ENCODE data around the gene BLTP3A.
"Not testable (repeated sequence)": the region's sequence is repeated elsewhere in the genome, so short reads cannot be mapped to it uniquely, and the experiment has no call there.

The BLTP3A gene

DNA sequence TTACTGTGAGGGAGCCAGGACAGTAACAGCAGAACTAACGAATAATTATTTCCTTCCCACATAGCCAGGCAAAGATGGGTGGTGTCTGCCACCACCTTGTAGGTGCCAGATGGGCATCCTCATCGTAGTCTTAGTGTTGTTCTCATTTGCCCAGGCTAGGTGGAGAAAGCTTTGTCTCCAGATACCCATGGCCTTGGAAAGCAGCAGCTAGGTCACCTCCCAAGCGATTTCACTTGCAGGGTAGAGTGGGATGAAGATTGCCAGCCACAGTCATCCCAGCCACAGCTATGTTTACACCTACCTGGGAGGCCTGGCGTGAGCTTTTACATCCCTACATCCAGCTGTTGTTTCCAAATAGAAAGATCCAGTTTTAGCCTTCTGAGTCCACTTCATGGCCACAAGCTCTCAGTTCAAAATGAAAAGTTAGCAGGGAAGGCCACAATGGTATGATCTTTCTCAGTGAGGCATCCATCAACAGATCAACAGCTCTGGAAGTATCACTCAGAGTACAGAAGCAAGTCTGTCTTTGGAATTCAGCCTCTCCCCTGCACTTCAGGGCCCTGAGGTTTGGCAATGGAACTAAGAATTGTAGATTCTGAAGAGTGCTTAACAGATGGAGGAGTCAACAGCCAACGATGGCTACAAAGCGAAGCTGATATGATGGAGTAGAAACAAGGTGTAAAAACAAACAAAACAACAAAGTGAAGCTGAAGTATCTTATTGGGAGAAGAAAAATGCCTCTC lies 45.6 kb upstream of the BLTP3A start:
- no peak overlapping the region for H3K4me3 ChIP-seq (ENCODE audit: low read depth, low read length)
- DNase-seq (ENCODE audit: low read depth) = no peak
- TF ChIP-seq CTCF (IDR thresholded peaks at IDR 0.05; ENCODE audit: low read depth, low read length) = no peak
- no peak for TF ChIP-seq POLR2A (IDR thresholded peaks at IDR 0.05; ENCODE audit: extremely low read depth, insufficient read length)
- TF ChIP-seq, protein P1, sequence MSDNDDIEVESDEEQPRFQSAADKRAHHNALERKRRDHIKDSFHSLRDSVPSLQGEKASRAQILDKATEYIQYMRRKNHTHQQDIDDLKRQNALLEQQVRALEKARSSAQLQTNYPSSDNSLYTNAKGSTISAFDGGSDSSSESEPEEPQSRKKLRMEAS (IDR thresholded peaks at IDR 0.05; ENCODE audit: low read depth, low read length) = no peak
- TF ChIP-seq MYC (IDR thresholded peaks at IDR 0.05; ENCODE audit: low read depth, low read length) = no peak

GRCh38 chr6:34748757-34749156 lies 43.1 kb upstream of the BLTP3A start:
- TF ChIP-seq MYC (IDR thresholded peaks at IDR 0.05; ENCODE audit: low read depth, low read length) (no peak), CTCF (IDR thresholded peaks at IDR 0.05; ENCODE audit: low read depth, low read length) (no peak), POLR2A (IDR thresholded peaks at IDR 0.05; ENCODE audit: extremely low read depth, insufficient read length) (no peak)
- TF ChIP-seq, protein P1 (IDR thresholded peaks at IDR 0.05; ENCODE audit: low read depth, low read length) = no peak
- no peak overlapping the region for H3K4me3 ChIP-seq (ENCODE audit: low read depth, low read length)
- DNase-seq (ENCODE audit: low read depth) = no peak

GRCh38 chr6:34756513-34756856 lies 35.4 kb upstream of the BLTP3A start:
- H3K4me3 ChIP-seq (ENCODE audit: low read depth, low read length) = peak overlapping the region; percentile 100
- DNase-seq (ENCODE audit: low read depth) = peak; percentile 78
- peak; percentile 36 for TF ChIP-seq CTCF (IDR thresholded peaks at IDR 0.05; ENCODE audit: low read depth, low read length)

DNA sequence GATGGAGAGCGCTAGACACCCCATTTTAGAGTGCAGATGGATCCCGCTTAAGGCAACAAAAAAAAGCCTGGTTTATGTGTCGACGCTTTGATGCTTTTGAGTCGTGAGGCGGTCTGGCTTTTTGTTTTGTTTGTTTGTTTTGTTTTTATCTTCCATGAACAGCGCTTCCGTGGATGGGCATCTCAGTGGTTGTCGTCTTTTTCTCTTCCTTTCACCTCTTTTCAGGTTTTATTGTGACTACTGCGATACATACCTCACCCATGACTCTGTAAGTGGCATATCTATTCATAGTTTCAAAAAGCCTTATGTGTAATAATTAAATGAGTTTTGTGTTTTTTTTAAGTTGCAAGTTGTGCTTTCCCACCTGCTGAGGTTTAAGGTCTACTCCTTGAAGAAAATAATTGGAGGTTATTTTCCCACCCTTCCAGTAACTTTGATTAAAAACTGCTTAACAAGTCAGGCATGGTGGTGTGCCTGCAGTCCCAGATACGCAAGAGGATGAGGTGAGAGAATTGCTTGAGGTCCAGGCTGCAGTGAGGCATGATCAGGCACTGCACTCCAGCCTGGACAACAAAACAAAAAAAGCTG lies 34.1 kb upstream of the BLTP3A start:
- DNase-seq (ENCODE audit: low read depth) = no peak
- TF ChIP-seq POLR2A (IDR thresholded peaks at IDR 0.05; ENCODE audit: extremely low read depth, insufficient read length) = no peak
- H3K4me3 ChIP-seq (ENCODE audit: low read depth, low read length) = peak overlapping the region; percentile 100

DNA sequence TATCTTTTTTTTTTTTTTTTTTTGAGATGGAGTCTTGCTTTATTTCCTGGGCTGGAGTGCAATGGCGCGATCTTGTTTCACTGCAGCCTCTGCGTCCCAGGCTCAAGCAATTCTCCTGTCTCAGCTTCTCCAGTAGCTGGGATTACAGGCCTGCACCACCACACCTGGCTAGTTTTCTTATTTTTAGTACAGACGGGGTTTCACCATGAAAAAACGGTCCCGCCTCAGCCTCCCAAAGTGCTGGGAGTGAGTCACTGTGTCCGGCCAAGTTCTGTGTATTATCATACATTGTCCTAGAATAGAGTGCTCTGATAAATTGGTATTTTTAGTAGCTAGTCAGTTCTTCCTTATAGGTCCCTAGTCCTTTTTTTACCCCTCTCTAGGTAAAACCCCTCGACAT lies 31.8 kb upstream of the BLTP3A start:
- no peak for TF ChIP-seq POLR2A (IDR thresholded peaks at IDR 0.05; ENCODE audit: extremely low read depth, insufficient read length)
- no peak for TF ChIP-seq MYC (IDR thresholded peaks at IDR 0.05; ENCODE audit: low read depth, low read length)
- TF ChIP-seq CTCF (IDR thresholded peaks at IDR 0.05; ENCODE audit: low read depth, low read length) = no peak
- TF ChIP-seq, protein P1 (IDR thresholded peaks at IDR 0.05; ENCODE audit: low read depth, low read length) = no peak
- no peak for DNase-seq (ENCODE audit: low read depth)
- H3K4me3 ChIP-seq (ENCODE audit: low read depth, low read length) = no peak overlapping the region

DNA sequence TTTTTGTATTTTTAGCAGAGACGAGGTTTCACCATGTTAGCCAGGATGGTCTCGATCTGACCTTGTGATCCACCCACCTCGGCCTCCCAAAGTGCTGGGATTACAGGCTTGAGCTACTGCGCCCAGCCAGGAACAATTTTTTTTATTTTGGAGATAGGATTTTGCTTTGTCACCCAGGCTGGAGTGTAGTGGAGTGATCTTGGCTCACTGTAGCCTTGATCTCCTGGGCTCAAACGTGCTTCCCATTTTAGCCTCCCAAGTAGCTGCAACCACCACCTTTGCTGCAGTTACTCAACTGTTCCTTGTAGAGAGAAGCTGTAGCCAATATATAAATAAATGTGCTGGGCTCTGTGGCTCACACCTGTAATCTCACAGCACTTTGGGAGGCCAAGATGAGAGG lies 30.2 kb upstream of the BLTP3A start:
- not testable (repeated sequence) for H3K4me3 ChIP-seq (ENCODE audit: low read depth, low read length); DNase-seq (ENCODE audit: low read depth)

GRCh38 chr6:34768148-34768547 lies 23.7 kb upstream of the BLTP3A start:
- TF ChIP-seq CTCF (IDR thresholded peaks at IDR 0.05; ENCODE audit: low read depth, low read length) (no peak), MYC (IDR thresholded peaks at IDR 0.05; ENCODE audit: low read depth, low read length) (no peak), POLR2A (IDR thresholded peaks at IDR 0.05; ENCODE audit: extremely low read depth, insufficient read length) (no peak)
- TF ChIP-seq, protein P1 (IDR thresholded peaks at IDR 0.05; ENCODE audit: low read depth, low read length) = no peak
- H3K4me3 ChIP-seq (ENCODE audit: low read depth, low read length) = no peak overlapping the region
- DNase-seq (ENCODE audit: low read depth) = no peak
